Measurements from ENCODE around the gene CDH26. TPM values are rescaled to one million over a fixed set of nuclear protein-coding genes. Genes with fewer than 3 reads are reported as not detected.
"Not testable (repeated sequence)": the region's sequence is repeated elsewhere in the genome, so short reads cannot be mapped to it uniquely, and the experiment has no call there.

Gene CDH26
- total RNA-seq, 1 donor from 2014 or later = 1.3 TPM

GRCh38 chr20:59942245-59942644 lies 16.0 kb upstream of the CDH26 start:
- ATAC-seq = no peak

GRCh38 chr20:59944726-59945125 lies 13.5 kb upstream of the CDH26 start:
- no peak for ATAC-seq

GRCh38 chr20:59945175-59945574 lies 13.0 kb upstream of the CDH26 start:
- ATAC-seq = no peak

GRCh38 chr20:59945731-59946130 lies 12.5 kb upstream of the CDH26 start:
- no peak for ATAC-seq

GRCh38 chr20:59947376-59947775 lies 10.8 kb upstream of the CDH26 start:
- no peak for ATAC-seq

- no peak for ATAC-seq
Measured at GRCh38 chr20:59948212-59948611, 10.0 kb upstream of the CDH26 start.

- ATAC-seq = peak; percentile 61
Measured at GRCh38 chr20:59948828-59949720, 9.1 kb upstream of the CDH26 start.

- no peak for ATAC-seq
Measured at GRCh38 chr20:59949911-59950310, 8.3 kb upstream of the CDH26 start.

- no peak for ATAC-seq
Measured at GRCh38 chr20:59954718-59955117, 3.5 kb upstream of the CDH26 start.

- ATAC-seq = peak; percentile 68
Measured at GRCh38 chr20:59955131-59955796, 3.0 kb upstream of the CDH26 start.

- ATAC-seq = not testable (repeated sequence)
Measured at GRCh38 chr20:59957568-59957967, 655 bp upstream of the CDH26 start.

- no peak for ATAC-seq
Measured at GRCh38 chr20:59958626-59959025, 403 bp downstream of the CDH26 start.

- peak; percentile 94 for ATAC-seq
Measured at GRCh38 chr20:59961423-59961822, 3.2 kb downstream of the CDH26 start.

- peak; percentile 3 for ATAC-seq
Measured at GRCh38 chr20:59962155-59962554, 3.9 kb downstream of the CDH26 start.

- ATAC-seq = no peak
Measured at GRCh38 chr20:59966428-59966827, 8.2 kb downstream of the CDH26 start.

- ATAC-seq = peak; percentile 68
Measured at GRCh38 chr20:59971428-59971827, 13.2 kb downstream of the CDH26 start.

GRCh38 chr20:59972037-59972801 lies 14.0 kb downstream of the CDH26 start:
- ATAC-seq = peak; percentile 92

- no peak for ATAC-seq
Measured at GRCh38 chr20:59976156-59976782, 18.0 kb downstream of the CDH26 start.

- ATAC-seq = no peak
Measured at GRCh38 chr20:59977086-59977485, 18.9 kb downstream of the CDH26 start.

- ATAC-seq = no peak
Measured at GRCh38 chr20:59983076-59983475, 24.9 kb downstream of the CDH26 start.

GRCh38 chr20:59984541-59984940 lies 26.3 kb downstream of the CDH26 start:
- no peak for ATAC-seq

- no peak for ATAC-seq
Measured at GRCh38 chr20:59985164-59985563, 26.9 kb downstream of the CDH26 start.

GRCh38 chr20:59985864-59986263 lies 27.6 kb downstream of the CDH26 start:
- ATAC-seq = no peak
